ENCODE results near the gene MMD.

Gene MMD

DNA sequence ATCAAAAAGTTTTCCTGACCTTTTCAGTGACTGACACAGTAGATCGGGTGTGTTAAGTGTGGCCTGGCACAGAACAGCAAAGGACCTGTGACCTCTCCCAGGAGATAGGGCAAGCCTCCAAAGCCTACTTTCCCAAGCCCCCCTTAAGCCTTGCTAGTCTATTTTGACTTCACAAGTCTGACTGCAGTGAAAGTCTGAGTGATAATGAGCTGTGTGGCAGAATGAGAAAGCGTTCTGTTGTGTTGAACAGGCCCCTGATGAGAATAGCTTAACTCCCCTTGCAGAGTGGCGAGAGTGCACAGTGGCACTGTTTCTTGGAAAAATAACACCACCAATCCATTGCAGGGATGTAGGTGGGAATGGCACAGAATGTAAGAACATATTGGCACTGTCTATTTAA is 32.8 kb downstream of the MMD start:
- Histone ChIP-seq H3K27ac (ENCODE audit: low read depth, low read length) (no peak overlapping the region), H4K91ac (ENCODE audit: low read depth, low read length) (no peak overlapping the region), H2AK5ac (ENCODE audit: low read length) (no peak overlapping the region), H3K18ac (ENCODE audit: low read length) (no peak overlapping the region), H2BK120ac (ENCODE audit: insufficient read depth, low read length, poor library complexity) (no peak overlapping the region), H3K27me3 (ENCODE audit: insufficient read depth, low read length) (no peaks in the 10 kb centered on the region), H2BK12ac (ENCODE audit: low read length) (no peak overlapping the region), H3K79me2 (ENCODE audit: control insufficient read depth, insufficient read depth, low read length, poor library complexity) (no peaks in the 10 kb centered on the region), H2AFZ (ENCODE audit: insufficient read depth, low read length, poor library complexity) (no peak overlapping the region), H3K23ac (ENCODE audit: low read length) (no peak overlapping the region), H3K4me2 (ENCODE audit: low read length) (no peak overlapping the region), H4K8ac (ENCODE audit: low read depth, low read length) (no peak overlapping the region), H3K4ac (ENCODE audit: low read depth, low read length) (no peak overlapping the region), H3K36me3 (ENCODE audit: control insufficient read depth in 1 of 2, insufficient read depth in 2 of 2, low read length in 2 of 2) (no peaks in the 10 kb centered on the region), H3K79me1 (ENCODE audit: low read length) (peaks cover 9% of the 10 kb centered on the region), H3K4me3 (ENCODE audit: low read depth, low read length) (no peak overlapping the region), H3K9ac (ENCODE audit: low read length) (no peak overlapping the region), H4K12ac (ENCODE audit: low read depth, low read length) (no peak overlapping the region), H3K4me1 (ENCODE audit: control insufficient read depth in 1 of 2, insufficient read depth in 2 of 2, low read length in 2 of 2) (peaks cover 9 to 15% of the 10 kb centered on the region in 2 experiments), H2BK5ac (ENCODE audit: low read depth, low read length, poor library complexity) (no peak overlapping the region), H3K14ac (ENCODE audit: low read length) (no peak overlapping the region), H3K9me3 (ENCODE audit: insufficient read depth, low read depth, low read length) (no peaks in the 10 kb centered on the region)
- no peak for DNase-seq
- WGBS (ENCODE audit: extremely low coverage, insufficient coverage, insufficient read length), result no CpG with 5 or more reads among the region's 3 CpGs

DNA sequence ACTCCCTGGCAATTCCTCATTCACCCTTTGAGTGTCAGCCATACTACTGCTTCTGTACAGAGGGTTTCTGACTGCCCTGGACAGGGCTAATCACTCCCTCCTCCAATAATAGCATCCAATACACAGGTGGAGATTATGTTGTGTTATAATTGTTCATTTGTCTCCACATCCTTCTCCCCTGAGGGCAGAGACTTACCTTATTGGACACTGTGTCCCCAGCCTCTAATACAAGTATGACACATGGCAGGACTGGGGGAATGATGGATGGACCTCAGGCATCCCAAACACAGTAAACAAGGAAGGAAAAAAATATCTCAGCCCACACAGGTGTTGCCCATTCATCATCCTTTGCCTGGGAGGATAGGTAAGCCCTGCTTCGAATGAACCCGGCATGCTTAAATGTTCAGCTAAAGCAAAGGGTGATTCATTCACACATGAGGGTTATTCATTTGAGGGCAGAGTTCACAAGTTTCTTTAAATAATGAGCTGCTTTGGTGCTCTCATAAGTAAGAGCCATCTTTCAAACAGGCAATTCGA is 34.8 kb downstream of the MMD start:
- no peak overlapping the region for H3K27ac ChIP-seq (ENCODE audit: low read depth, low read length)
- no peak overlapping the region for H3K23ac ChIP-seq (ENCODE audit: low read length)
- no peak overlapping the region for H2AK5ac ChIP-seq (ENCODE audit: low read length)
- H3K9me3 ChIP-seq (ENCODE audit: insufficient read depth, low read depth, low read length), result no peaks in the 10 kb centered on the region
- DNase-seq, result no peak
- no peaks in the 10 kb centered on the region for H3K79me2 ChIP-seq (ENCODE audit: control insufficient read depth, insufficient read depth, low read length, poor library complexity)
- H2BK120ac ChIP-seq (ENCODE audit: insufficient read depth, low read length, poor library complexity), result no peak overlapping the region
- no peak overlapping the region for H4K91ac ChIP-seq (ENCODE audit: low read depth, low read length)
- H3K4me2 ChIP-seq (ENCODE audit: low read length), result no peak overlapping the region
- no peak overlapping the region for H3K18ac ChIP-seq (ENCODE audit: low read length)
- H2BK5ac ChIP-seq (ENCODE audit: low read depth, low read length, poor library complexity), result no peak overlapping the region
- H2AFZ ChIP-seq (ENCODE audit: insufficient read depth, low read length, poor library complexity), result no peak overlapping the region
- H3K4me1 ChIP-seq (ENCODE audit: control insufficient read depth in 1 of 2, insufficient read depth in 2 of 2, low read length in 2 of 2), result peaks cover 11 to 15% of the 10 kb centered on the region in 2 experiments
- no peak overlapping the region for H3K9ac ChIP-seq (ENCODE audit: low read length)
- no peak overlapping the region for H3K4ac ChIP-seq (ENCODE audit: low read depth, low read length)
- no peaks in the 10 kb centered on the region for H3K36me3 ChIP-seq (ENCODE audit: control insufficient read depth in 1 of 2, insufficient read depth in 2 of 2, low read length in 2 of 2)
- H2BK12ac ChIP-seq (ENCODE audit: low read length), result no peak overlapping the region
- H3K14ac ChIP-seq (ENCODE audit: low read length), result no peak overlapping the region
- WGBS (ENCODE audit: extremely low coverage, insufficient coverage, insufficient read length), result no CpG with 5 or more reads among the region's 3 CpGs
- no peaks in the 10 kb centered on the region for H3K27me3 ChIP-seq (ENCODE audit: insufficient read depth, low read length)
- no peak overlapping the region for H3K4me3 ChIP-seq (ENCODE audit: low read depth, low read length)
- no peak overlapping the region for H4K12ac ChIP-seq (ENCODE audit: low read depth, low read length)
- H3K79me1 ChIP-seq (ENCODE audit: low read length), result peaks cover 12% of the 10 kb centered on the region
- H4K8ac ChIP-seq (ENCODE audit: low read depth, low read length), result no peak overlapping the region

DNA sequence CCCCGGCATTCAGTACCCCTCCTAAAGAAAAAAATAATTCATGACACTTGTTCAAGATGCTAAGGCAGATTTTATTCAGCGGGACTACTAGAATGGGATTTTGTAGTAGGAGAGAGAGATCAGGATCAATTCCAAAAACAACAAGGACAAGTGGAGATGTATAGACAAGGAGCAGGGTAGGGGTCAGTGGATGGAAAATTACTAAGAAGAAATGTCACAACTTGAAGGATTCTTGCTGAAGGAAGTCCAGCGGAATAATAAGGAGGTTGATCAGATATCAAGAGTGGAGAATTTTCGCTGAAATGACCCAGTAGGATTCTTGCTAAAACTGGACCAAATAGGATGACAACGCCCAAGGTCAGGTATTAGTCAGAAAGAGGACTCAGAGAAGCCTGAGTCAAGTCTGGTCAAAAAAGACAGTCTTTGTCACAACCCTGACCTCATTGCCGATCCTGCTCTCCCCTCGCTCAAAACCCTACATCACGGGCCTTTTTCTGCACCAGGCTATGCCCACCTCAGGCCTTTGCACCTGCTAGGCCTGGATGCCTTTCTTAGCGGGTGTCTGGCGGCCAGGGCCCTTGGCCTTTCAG is 36.9 kb downstream of the MMD start:
- WGBS (ENCODE audit: extremely low coverage, insufficient coverage, insufficient read length), result no CpG with 5 or more reads among the region's 10 CpGs
- no peak overlapping the region for H4K12ac ChIP-seq (ENCODE audit: low read depth, low read length)

DNA sequence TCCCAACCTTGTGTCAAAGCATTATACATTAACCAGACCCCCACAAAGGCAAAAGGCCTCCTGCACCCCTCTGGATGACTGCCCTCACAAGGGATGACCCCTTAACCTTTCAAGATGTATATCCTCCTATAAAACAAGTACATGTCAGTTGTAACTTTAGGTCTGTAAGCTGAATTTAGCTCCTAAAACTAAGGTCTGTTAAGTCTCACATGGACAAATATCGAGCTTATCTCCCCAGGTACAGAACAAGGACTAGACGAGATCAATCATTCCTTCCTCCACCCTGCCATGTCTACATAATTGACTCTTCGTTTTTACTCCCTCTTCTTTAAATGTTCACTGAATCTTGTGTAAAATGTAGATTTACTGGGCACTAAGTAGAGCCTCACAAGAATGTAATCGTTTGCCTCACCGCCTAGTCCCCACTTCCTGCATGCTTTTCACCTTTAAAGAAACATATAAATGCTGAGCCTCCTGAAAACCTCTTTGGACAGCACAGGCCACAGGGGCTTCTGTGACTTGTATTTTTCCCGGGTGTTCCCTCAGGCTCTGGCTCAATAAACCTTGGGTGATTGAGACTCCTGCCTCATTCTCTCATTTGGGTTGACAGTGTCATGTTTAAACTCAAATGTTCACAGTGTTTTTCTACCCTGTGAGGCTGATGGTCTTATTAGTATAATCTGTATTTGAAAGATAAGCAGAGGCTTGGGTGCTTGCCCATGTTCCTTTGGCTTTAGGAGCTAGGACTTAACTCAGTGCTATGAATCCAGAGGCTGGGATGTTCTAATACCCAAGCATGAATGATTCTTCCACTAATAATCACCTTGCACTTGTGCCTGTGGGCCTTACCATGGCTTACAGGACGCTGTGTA is 37.6 kb downstream of the MMD start:
- Histone ChIP-seq H3K4me3 (ENCODE audit: low read depth, low read length) (no peak overlapping the region), H4K12ac (ENCODE audit: low read depth, low read length) (no peak overlapping the region), H3K9ac (ENCODE audit: low read length) (no peak overlapping the region), H3K27ac (ENCODE audit: low read depth, low read length) (peak overlapping the region; percentile 92), H2BK5ac (ENCODE audit: low read depth, low read length, poor library complexity) (peak overlapping the region; percentile 68), H3K23ac (ENCODE audit: low read length) (no peak overlapping the region), H3K27me3 (ENCODE audit: insufficient read depth, low read length) (no peaks in the 10 kb centered on the region), H2BK120ac (ENCODE audit: insufficient read depth, low read length, poor library complexity) (no peak overlapping the region), H3K14ac (ENCODE audit: low read length) (no peak overlapping the region), H3K9me3 (ENCODE audit: insufficient read depth, low read depth, low read length) (no peaks in the 10 kb centered on the region), H4K91ac (ENCODE audit: low read depth, low read length) (no peak overlapping the region), H2BK12ac (ENCODE audit: low read length) (no peak overlapping the region), H3K4me1 (ENCODE audit: control insufficient read depth in 1 of 2, insufficient read depth in 2 of 2, low read length in 2 of 2) (peaks cover 11 to 15% of the 10 kb centered on the region in 2 experiments), H3K79me2 (ENCODE audit: control insufficient read depth, insufficient read depth, low read length, poor library complexity) (no peaks in the 10 kb centered on the region), H3K36me3 (ENCODE audit: control insufficient read depth in 1 of 2, insufficient read depth in 2 of 2, low read length in 2 of 2) (no peaks in the 10 kb centered on the region), H2AK5ac (ENCODE audit: low read length) (no peak overlapping the region), H3K4me2 (ENCODE audit: low read length) (no peak overlapping the region), H4K8ac (ENCODE audit: low read depth, low read length) (no peak overlapping the region), H3K79me1 (ENCODE audit: low read length) (peaks cover 12% of the 10 kb centered on the region), H2AFZ (ENCODE audit: insufficient read depth, low read length, poor library complexity) (no peak overlapping the region), H3K4ac (ENCODE audit: low read depth, low read length) (no peak overlapping the region), H3K18ac (ENCODE audit: low read length) (no peak overlapping the region)
- WGBS (ENCODE audit: extremely low coverage, insufficient coverage, insufficient read length), result no CpG with 5 or more reads among the region's 7 CpGs
- DNase-seq, result no peak

More for the DNA sequence above, 36.9 kb downstream of the MMD start:
- H3K79me1 ChIP-seq (ENCODE audit: low read length), result peaks cover 12% of the 10 kb centered on the region
- H3K4ac ChIP-seq (ENCODE audit: low read depth, low read length), result peak overlapping the region; percentile 47
- H3K79me2 ChIP-seq (ENCODE audit: control insufficient read depth, insufficient read depth, low read length, poor library complexity), result no peaks in the 10 kb centered on the region
- H2AFZ ChIP-seq (ENCODE audit: insufficient read depth, low read length, poor library complexity), result no peak overlapping the region
- H3K9ac ChIP-seq (ENCODE audit: low read length), result no peak overlapping the region
- H3K9me3 ChIP-seq (ENCODE audit: insufficient read depth, low read depth, low read length), result no peaks in the 10 kb centered on the region
- H3K27ac ChIP-seq (ENCODE audit: low read depth, low read length), result peak overlapping the region; percentile 92
- H3K27me3 ChIP-seq (ENCODE audit: insufficient read depth, low read length), result no peaks in the 10 kb centered on the region
- H4K91ac ChIP-seq (ENCODE audit: low read depth, low read length), result peak overlapping the region; percentile 76
- H3K4me1 ChIP-seq (ENCODE audit: control insufficient read depth in 1 of 2, insufficient read depth in 2 of 2, low read length in 2 of 2), result peaks cover 11 to 15% of the 10 kb centered on the region in 2 experiments
- H2AK5ac ChIP-seq (ENCODE audit: low read length), result peak overlapping the region; percentile 26
- H3K18ac ChIP-seq (ENCODE audit: low read length), result peak overlapping the region; percentile 82
- peak overlapping the region; percentile 35 for H3K14ac ChIP-seq (ENCODE audit: low read length)
- no peaks in the 10 kb centered on the region for H3K36me3 ChIP-seq (ENCODE audit: control insufficient read depth in 1 of 2, insufficient read depth in 2 of 2, low read length in 2 of 2)
- peak overlapping the region; percentile 75 for H2BK5ac ChIP-seq (ENCODE audit: low read depth, low read length, poor library complexity)
- no peak for DNase-seq
- H3K4me2 ChIP-seq (ENCODE audit: low read length), result no peak overlapping the region
- peak overlapping the region; percentile 72 for H2BK120ac ChIP-seq (ENCODE audit: insufficient read depth, low read length, poor library complexity)
- peak overlapping the region; percentile 88 for H2BK12ac ChIP-seq (ENCODE audit: low read length)
- H3K23ac ChIP-seq (ENCODE audit: low read length), result no peak overlapping the region
- no peak overlapping the region for H4K8ac ChIP-seq (ENCODE audit: low read depth, low read length)
- no peak overlapping the region for H3K4me3 ChIP-seq (ENCODE audit: low read depth, low read length)
